Activated naive CD8-positive, alpha-beta T cell treated with anti-CD3 and anti-CD28 coated beads, Interleukin-2, amount 10 ng/mL, durations not matched to agents 7 days and 5 days (primary cell): ENCODE data around the gene SCAMP5. TPM values are rescaled to one million over a fixed set of nuclear protein-coding genes. Genes with fewer than 3 reads are reported as not detected.

ENCODE experiments used
- ATAC-seq: fragments of 150-1000 bp; cut with Tn5 transposase; one replicate; pipeline ENCODE4 v1.10.0; 2021; ENCODE audit warnings: low read depth, moderate library complexity
- POLR2A ChIA-PET: fragments of 350-600 bp; sonication (Branson Sonifier 250); formaldehyde crosslinking; loops from one replicate; lab custom pipeline; 2021; ENCODE audit warnings: antibody characterized with exemption; lab: Charles Lee
- DNase-seq: peaks from one replicate; pipeline ENCODE4 v3.0.0; 2021
- H3K27ac Mint-ChIP-seq: one replicate; pipeline ENCODE4 v1.8.0; 2022; ENCODE audit warnings: mild to moderate bottlenecking, mixed read lengths
- H3K27me3 Mint-ChIP-seq: one replicate; pipeline ENCODE4 v1.8.0; 2022; ENCODE audit warnings: mild to moderate bottlenecking, moderate library complexity, mixed read lengths
- H3K36me3 Mint-ChIP-seq: one replicate; pipeline ENCODE4 v1.8.0; 2021; ENCODE audit warnings: mild to moderate bottlenecking, mixed read lengths
- H3K4me1 Mint-ChIP-seq: one replicate; pipeline ENCODE4 v1.8.0; 2021; ENCODE audit warnings: mixed read lengths
- H3K4me3 Mint-ChIP-seq: one replicate; pipeline ENCODE4 v1.8.0; 2022; ENCODE audit warnings: mild to moderate bottlenecking, moderate library complexity, mixed read lengths
- H3K9me3 Mint-ChIP-seq: one replicate; pipeline ENCODE4 v1.8.0; 2021; ENCODE audit warnings: mixed read lengths
- total RNA-seq, 2 experiments: library from RNA; stranded (reverse); gene quantifications; one replicate each; pipeline ENCODE4 v1.2.3, GENCODE V29; 2021

SCAMP5 gene
- under 1 TPM in 1 of 2 experiments, not detected in 1; 0.22 TPM for total RNA-seq

GRCh38 chr15:74995182-74995778, at the start of gene SCAMP5:
SCAMP5 (plus strand) TSS chr15:74995563; CDS start chr15:75011840, 16,277 bp downstream.
- ATAC-seq (peak; percentile 98), DNase-seq (peak; percentile 94)
- H3K9me3 Mint-ChIP-seq: no peaks in the 10 kb centered on the region
- peaks cover 36% of the 10 kb centered on the region for H3K27me3 Mint-ChIP-seq
- H3K27ac Mint-ChIP-seq: no peak within 1 kb of the TSS
- no peaks in the 10 kb centered on the region for H3K36me3 Mint-ChIP-seq
- H3K4me3 Mint-ChIP-seq: peak within 1 kb of the TSS; percentile 50
- POLR2A ChIA-PET: interaction anchor here (0.6 to 2.4 kb wide), 7 partner anchors 8 to 1001 kb away, joined by 3 to 7 read pairs (median 3); partner anchors contain the start of genes FAM219B, PML, PPCDC and RPP25
- H3K4me1 Mint-ChIP-seq: peaks cover 7% of the 10 kb centered on the region

GRCh38 chr15:74950078-74950908, 45.1 kb upstream of the SCAMP5 start:
- DNase-seq (peak; percentile 66), ATAC-seq (peak; percentile 78)
- POLR2A ChIA-PET: interaction anchor here (0.9 kb wide), 2 partner anchors 49 to 57 kb away, joined by 3 to 4 read pairs; no protein-coding TSS in a partner anchor
- H3K27me3 Mint-ChIP-seq: peaks cover 4% of the 10 kb centered on the region
- peaks cover 4% of the 10 kb centered on the region for H3K4me1 Mint-ChIP-seq
- H3K36me3 Mint-ChIP-seq: no peaks in the 10 kb centered on the region
- no peaks in the 10 kb centered on the region for H3K9me3 Mint-ChIP-seq
- no peak overlapping the region for H3K4me3 Mint-ChIP-seq
- H3K27ac Mint-ChIP-seq: no peak overlapping the region

- Mint-ChIP-seq H3K27ac (no peak overlapping the region), H3K4me3 (no peak overlapping the region), H3K4me1 (peaks cover 8% of the 10 kb centered on the region), H3K9me3 (no peaks in the 10 kb centered on the region), H3K27me3 (no peaks in the 10 kb centered on the region), H3K36me3 (no peaks in the 10 kb centered on the region)
- POLR2A ChIA-PET: interaction anchor here (0.8 to 0.9 kb wide), 4 partner anchors 49 to 180 kb away, joined by 3 to 4 read pairs (median 3); no protein-coding TSS in a partner anchor
- ATAC-seq (no peak), DNase-seq (no peak)
Measured at GRCh38 chr15:74951006-74951405, 44.4 kb upstream of the SCAMP5 start.

GRCh38 chr15:74954515-74954914, 40.8 kb upstream of the SCAMP5 start:
- POLR2A ChIA-PET: interaction anchor here (1.2 kb wide), 1 partner anchor 41 kb away, joined by 3 read pairs; the partner anchor contains the start of gene SCAMP5
- ATAC-seq: no peak
- H3K4me1 Mint-ChIP-seq: peaks cover 23% of the 10 kb centered on the region

GRCh38 chr15:74955017-74955416, 40.3 kb upstream of the SCAMP5 start:
- Mint-ChIP-seq H3K4me1 (peaks cover 25% of the 10 kb centered on the region), H3K4me3 (peak overlapping the region; percentile 35), H3K9me3 (no peaks in the 10 kb centered on the region), H3K27ac (no peak overlapping the region), H3K36me3 (no peaks in the 10 kb centered on the region), H3K27me3 (peaks cover 27% of the 10 kb centered on the region)
- ATAC-seq: no peak
- POLR2A ChIA-PET: interaction anchor here (1.2 kb wide), 1 partner anchor 40 kb away, joined by 3 read pairs; the partner anchor contains the start of gene SCAMP5
- no peak for DNase-seq

More at GRCh38 chr15:74954515-74954914, 40.8 kb upstream of the SCAMP5 start:
- no peaks in the 10 kb centered on the region for H3K9me3 Mint-ChIP-seq
- no peak overlapping the region for H3K27ac Mint-ChIP-seq
- no peak for DNase-seq
- H3K27me3 Mint-ChIP-seq: peaks cover 22% of the 10 kb centered on the region
- no peak overlapping the region for H3K4me3 Mint-ChIP-seq
- no peaks in the 10 kb centered on the region for H3K36me3 Mint-ChIP-seq

- no peaks in the 10 kb centered on the region for H3K36me3 Mint-ChIP-seq
- POLR2A ChIA-PET: interaction anchor here (0.8 to 1.5 kb wide), 4 partner anchors 10 to 338 kb away, joined by 3 to 7 read pairs (median 4); partner anchors contain the start of genes FAM219B and PPCDC
- peak; percentile 77 for DNase-seq
- peaks cover 35% of the 10 kb centered on the region for H3K27me3 Mint-ChIP-seq
- ATAC-seq: peak; percentile 39
- peak overlapping the region; percentile 50 for H3K4me3 Mint-ChIP-seq
- H3K9me3 Mint-ChIP-seq: no peaks in the 10 kb centered on the region
- no peak overlapping the region for H3K27ac Mint-ChIP-seq
- peaks cover 25% of the 10 kb centered on the region for H3K4me1 Mint-ChIP-seq
Measured at GRCh38 chr15:74955796-74956647, 39.3 kb upstream of the SCAMP5 start.

- Mint-ChIP-seq H3K9me3 (no peaks in the 10 kb centered on the region), H3K4me1 (peaks cover 29% of the 10 kb centered on the region), H3K27ac (no peak within 1 kb of the TSS), H3K27me3 (peaks cover 43% of the 10 kb centered on the region), H3K4me3 (peak within 1 kb of the TSS; percentile 73), H3K36me3 (no peaks in the 10 kb centered on the region)
- ATAC-seq (peak; percentile 93), DNase-seq (peak; percentile 86)
- POLR2A ChIA-PET: interaction anchor here (0.8 to 1.6 kb wide), 7 partner anchors 9 to 339 kb away, joined by 3 to 7 read pairs (median 4); partner anchors contain the start of genes FAM219B, PPCDC and SCAMP5
Measured at GRCh38 chr15:74956648-74957475, 38.5 kb upstream of the SCAMP5 start, which contains the start of gene RPP25. RPP25 (minus strand) TSS chr15:74956772; CDS start chr15:74956583, 189 bp downstream.

- no peak overlapping the region for H3K27ac Mint-ChIP-seq
- no peak for DNase-seq
- peak overlapping the region; percentile 73 for H3K4me3 Mint-ChIP-seq
- POLR2A ChIA-PET: interaction anchor here (0.8 to 1.6 kb wide), 6 partner anchors 28 to 339 kb away, joined by 3 to 7 read pairs (median 4); partner anchors contain the start of genes FAM219B, PPCDC and SCAMP5
- H3K9me3 Mint-ChIP-seq: no peaks in the 10 kb centered on the region
- H3K27me3 Mint-ChIP-seq: peaks cover 45% of the 10 kb centered on the region
- peaks cover 29% of the 10 kb centered on the region for H3K4me1 Mint-ChIP-seq
- no peaks in the 10 kb centered on the region for H3K36me3 Mint-ChIP-seq
- ATAC-seq: no peak
Measured at GRCh38 chr15:74957476-74958035, 37.8 kb upstream of the SCAMP5 start.

- no peaks in the 10 kb centered on the region for H3K9me3 Mint-ChIP-seq
- peak overlapping the region; percentile 46 for H3K4me3 Mint-ChIP-seq
- no peaks in the 10 kb centered on the region for H3K36me3 Mint-ChIP-seq
- no peak overlapping the region for H3K27ac Mint-ChIP-seq
- DNase-seq: no peak
- peaks cover 29% of the 10 kb centered on the region for H3K4me1 Mint-ChIP-seq
- peaks cover 50% of the 10 kb centered on the region for H3K27me3 Mint-ChIP-seq
- POLR2A ChIA-PET: interaction anchor here (1.6 kb wide), 1 partner anchor 37 kb away, joined by 4 read pairs; the partner anchor contains the start of gene SCAMP5
- ATAC-seq: no peak
Measured at GRCh38 chr15:74958320-74958907, 36.9 kb upstream of the SCAMP5 start.

- no peaks in the 10 kb centered on the region for H3K36me3 Mint-ChIP-seq
- H3K27me3 Mint-ChIP-seq: peaks cover 50% of the 10 kb centered on the region
- no peaks in the 10 kb centered on the region for H3K9me3 Mint-ChIP-seq
- peaks cover 29% of the 10 kb centered on the region for H3K4me1 Mint-ChIP-seq
- no peak for ATAC-seq
- no peak for DNase-seq
- POLR2A ChIA-PET: no interaction called here
- H3K27ac Mint-ChIP-seq: no peak overlapping the region
- H3K4me3 Mint-ChIP-seq: peak overlapping the region; percentile 46
Measured at GRCh38 chr15:74958908-74959585, 36.3 kb upstream of the SCAMP5 start.

GRCh38 chr15:74959586-74959939, 35.8 kb upstream of the SCAMP5 start:
- peaks cover 29% of the 10 kb centered on the region for H3K4me1 Mint-ChIP-seq
- no peaks in the 10 kb centered on the region for H3K36me3 Mint-ChIP-seq
- no peak overlapping the region for H3K4me3 Mint-ChIP-seq

More at GRCh38 chr15:74959586-74959939, 35.8 kb upstream of the SCAMP5 start:
- DNase-seq: no peak
- POLR2A ChIA-PET: no interaction called here
- H3K9me3 Mint-ChIP-seq: no peaks in the 10 kb centered on the region
- no peak overlapping the region for H3K27ac Mint-ChIP-seq
- peaks cover 50% of the 10 kb centered on the region for H3K27me3 Mint-ChIP-seq
- ATAC-seq: no peak
